CD14-positive monocyte (primary cell): ENCODE results near the gene LPA. TPM values are rescaled to one million over a fixed set of nuclear protein-coding genes. Genes with fewer than 3 reads are reported as not detected.

Experiments used
- DNase-seq, 3 donors: peaks; one replicate each; pipeline ENCODE4 v3.0.0-alpha.2; 2011 to 2022
- H2AFZ ChIP-seq: 2 replicates; pipeline ENCODE4 v1.6.0; 2012; ENCODE audit warnings: mild to moderate bottlenecking, low read depth, low read length, inconsistent platforms; ENCODE audit not compliant: insufficient read depth, poor library complexity, severe bottlenecking
- H3K27ac ChIP-seq, 2 donors: 1 replicate in 1 of 2; 2 replicates in 1 of 2; pipeline ENCODE4 v1.5.1; 2012 to 2013; ENCODE audit warnings: low read length in 2 of 2, control low read depth in 1 of 2, inconsistent platforms in 1 of 2, low read depth in 1 of 2, mild to moderate bottlenecking in 1 of 2
- H3K27me3 ChIP-seq, 2 donors: one replicate each; pipeline versions ENCODE4 v1.6.0 to v1.6.1; 2011 to 2013; ENCODE audit warnings: low read length in 2 of 2; ENCODE audit not compliant: control insufficient read depth in 2 of 2, insufficient read depth in 2 of 2
- H3K36me3 ChIP-seq, 2 donors: replicated peaks in 1 of 2; 1 replicate in 1 of 2; 2 replicates in 1 of 2; pipeline versions ENCODE4 v1.5.1 to v1.6.1; 2012 to 2013; ENCODE audit warnings: low read length in 2 of 2, control low read depth in 1 of 2, inconsistent platforms in 1 of 2, mild to moderate bottlenecking in 1 of 2; ENCODE audit not compliant: insufficient read depth in 2 of 2, control insufficient read depth in 1 of 2
- H3K4me1 ChIP-seq, 2 donors: 1 replicate in 1 of 2; 2 replicates in 1 of 2; pipeline versions ENCODE4 v1.5.1 to v1.6.1; 2012 to 2013; ENCODE audit warnings: low read length in 2 of 2, control low read depth in 1 of 2, inconsistent platforms in 1 of 2, mild to moderate bottlenecking in 1 of 2, moderate library complexity in 1 of 2; ENCODE audit not compliant: insufficient read depth in 2 of 2, control insufficient read depth in 1 of 2
- H3K4me2 ChIP-seq: replicated peaks from 2 replicates; pipeline ENCODE3; 2012; ENCODE audit warnings: low read length, moderate library complexity, mild to moderate bottlenecking; ENCODE audit not compliant: poor library complexity, severe bottlenecking; ENCODE audit errors: extremely low read depth
- H3K4me3 ChIP-seq, 3 experiments: fragments of 200-600 bp in 1 of 3; sonication (generic) in 1 of 3; replicated peaks in 1 of 3; 1 replicate in 2 of 3; 2 replicates in 1 of 3; pipeline ENCODE4 v1.5.1; 2011 to 2013; ENCODE audit warnings: low read length in 3 of 3, mild to moderate bottlenecking in 3 of 3, control low read depth in 2 of 3, low read depth in 2 of 3, inconsistent platforms in 1 of 3, moderate library complexity in 1 of 3
- H3K79me2 ChIP-seq: 2 replicates; pipeline ENCODE4 v1.6.0; 2012; ENCODE audit warnings: mild to moderate bottlenecking, control low read depth, inconsistent platforms, low read length, moderate library complexity; ENCODE audit not compliant: insufficient read depth
- H3K9ac ChIP-seq: 2 replicates; pipeline ENCODE4 v1.6.0; 2017; ENCODE audit warnings: low read length, mild to moderate bottlenecking; ENCODE audit not compliant: insufficient read depth, poor library complexity, severe bottlenecking
- H3K9me3 ChIP-seq, 2 donors: replicated peaks in 1 of 2; 1 replicate in 1 of 2; 2 replicates in 1 of 2; pipeline versions ENCODE4 v1.5.1 to v1.6.1; 2012 to 2013; ENCODE audit warnings: low read length in 2 of 2, control low read depth in 1 of 2; ENCODE audit not compliant: control insufficient read depth in 1 of 2, insufficient read depth in 1 of 2
- H4K20me1 ChIP-seq: 2 replicates; pipeline ENCODE4 v1.6.0; 2012; ENCODE audit warnings: mild to moderate bottlenecking, low read length, control low read depth, moderate library complexity; ENCODE audit not compliant: insufficient read depth
- H3K27ac Mint-ChIP-seq, 7 donors: one replicate each; pipeline ENCODE4 v1.8.0; 2020; ENCODE audit warnings: mild to moderate bottlenecking in 7 of 7, mixed read lengths in 7 of 7, moderate library complexity in 6 of 7, inconsistent platforms in 2 of 7
- H3K27me3 Mint-ChIP-seq, 3 donors: one replicate each; pipeline ENCODE4 v1.8.0; 2021 to 2022; ENCODE audit warnings: low read depth in 3 of 3, mild to moderate bottlenecking in 3 of 3, mixed read lengths in 3 of 3, moderate library complexity in 3 of 3, inconsistent platforms in 1 of 3
- H3K36me3 Mint-ChIP-seq, 2 donors: one replicate each; pipeline ENCODE4 v1.8.0; 2020; ENCODE audit warnings: mixed read lengths in 2 of 2, inconsistent platforms in 1 of 2, mild to moderate bottlenecking in 1 of 2
- H3K4me1 Mint-ChIP-seq: one replicate; pipeline ENCODE4 v1.8.0; 2020; ENCODE audit warnings: mild to moderate bottlenecking, mixed read lengths
- H3K4me3 Mint-ChIP-seq, 2 donors: one replicate each; pipeline ENCODE4 v1.8.0; 2020; ENCODE audit warnings: mild to moderate bottlenecking in 2 of 2, mixed read lengths in 2 of 2, moderate library complexity in 1 of 2
- H3K9me3 Mint-ChIP-seq, 7 donors: one replicate each; pipeline ENCODE4 v1.8.0; 2020 to 2022; ENCODE audit warnings: mixed read lengths in 7 of 7, mild to moderate bottlenecking in 6 of 7, moderate library complexity in 6 of 7, inconsistent platforms in 2 of 7
- CTCF ChIP-seq: fragments of 200-600 bp; IDR thresholded peaks from one replicate; pipeline ENCODE4 v1.8.0; 2022; ENCODE audit warnings: antibody characterized with exemption, mild to moderate bottlenecking
- WGBS: methylation state at CpG from one replicate; pipeline ENCODE4 v1.1.5; 2013; ENCODE audit warnings: missing lambda C conversion rate; ENCODE audit not compliant: insufficient coverage; 5-methylcytosine and 5-hydroxymethylcytosine counted together
- intact Hi-C, 2 donors: fragments of 100-400 bp; cut with micrococcal nuclease; formaldehyde crosslinking; loops; one replicate each; pipeline versions ENCODE4 v1.15.0 to v1.15.1; 2023
- polyA plus RNA-seq, 3 donors: library from polyadenylated mRNA; depleted of rRNA in 1 of 3; unstranded in 2 of 3; stranded (reverse) in 1 of 3; fragments of 300-500 nt in 2 of 3; fragments of >200 nt in 1 of 3; fragmentation: Illumina TruSeq in 2 of 3; gene quantifications; 1 replicate in 2 of 3; 2 replicates in 1 of 3; pipeline ENCODE4 v1.2.3, GENCODE V29; 2012 to 2021

The LPA gene
- polyA plus RNA-seq, 3 donors = not detected

- Histone ChIP-seq H3K79me2 (no peaks in the 10 kb centered on the region), H3K4me2 (no peak overlapping the region), H3K4me1 (no peaks in the 10 kb centered on the region), H3K27me3 (peaks cover 0 to 7% of the 10 kb centered on the region in 2 donors), H3K4me3 (no peak overlapping the region), H3K9me3 (peaks cover 0 to 6% of the 10 kb centered on the region in 2 donors), H3K9ac (no peak overlapping the region), H3K36me3 (no peaks in the 10 kb centered on the region), H3K27ac (no peak overlapping the region), H4K20me1 (no peaks in the 10 kb centered on the region), H2AFZ (no peak overlapping the region)
- H3K4me1 Mint-ChIP-seq = no peaks in the 10 kb centered on the region
- H3K27me3 Mint-ChIP-seq = peaks cover 0 to 12% (median 4%) of the 10 kb centered on the region in 3 donors
- H3K4me3 Mint-ChIP-seq = no peak overlapping the region
- H3K27ac Mint-ChIP-seq = no peak overlapping the region
- intact Hi-C loops = no loop called here
- 0% methylated on average over 9 of the region's 14 CpGs for WGBS
- no peak for DNase-seq
- no peak for TF ChIP-seq CTCF
- H3K9me3 Mint-ChIP-seq = peaks cover 0 to 8% (median 2%) of the 10 kb centered on the region in 7 donors
- no peaks in the 10 kb centered on the region for H3K36me3 Mint-ChIP-seq
Observed at GRCh38 chr6:160679402-160679769, 15.3 kb upstream of the LPA start.

- TF ChIP-seq CTCF = no peak
- Mint-ChIP-seq H3K36me3 (no peaks in the 10 kb centered on the region), H3K9me3 (peaks cover 0 to 8% (median 2%) of the 10 kb centered on the region in 7 donors), H3K27me3 (peaks cover 0 to 12% (median 4%) of the 10 kb centered on the region in 3 donors), H3K27ac (no peak overlapping the region), H3K4me1 (no peaks in the 10 kb centered on the region), H3K4me3 (no peak overlapping the region)
- DNase-seq = no peak
- Histone ChIP-seq H3K79me2 (no peaks in the 10 kb centered on the region), H3K9ac (no peak overlapping the region), H3K4me2 (no peak overlapping the region), H3K4me1 (no peaks in the 10 kb centered on the region), H2AFZ (no peak overlapping the region), H3K36me3 (no peaks in the 10 kb centered on the region), H3K27ac (no peak overlapping the region), H3K4me3 (no peak overlapping the region), H3K27me3 (peaks cover 0 to 7% of the 10 kb centered on the region in 2 donors), H3K9me3 (peaks cover 0 to 6% of the 10 kb centered on the region in 2 donors), H4K20me1 (no peaks in the 10 kb centered on the region)
- WGBS = 15% methylated on average over 42 of the region's 42 CpGs
- intact Hi-C loops = no loop called here
Observed at GRCh38 chr6:160678744-160679401, 14.8 kb upstream of the LPA start.
